ENCODE data around the gene SGTA. TPM values are rescaled to one million over a fixed set of nuclear protein-coding genes. Genes with fewer than 3 reads are reported as not detected.
"Not testable (repeated sequence)": the region's sequence is repeated elsewhere in the genome, so short reads cannot be mapped to it uniquely, and the experiment has no call there.

The SGTA gene
- polyA plus RNA-seq, 4 donors, result 50.9 to 71.0 (median 53.3) TPM

DNA sequence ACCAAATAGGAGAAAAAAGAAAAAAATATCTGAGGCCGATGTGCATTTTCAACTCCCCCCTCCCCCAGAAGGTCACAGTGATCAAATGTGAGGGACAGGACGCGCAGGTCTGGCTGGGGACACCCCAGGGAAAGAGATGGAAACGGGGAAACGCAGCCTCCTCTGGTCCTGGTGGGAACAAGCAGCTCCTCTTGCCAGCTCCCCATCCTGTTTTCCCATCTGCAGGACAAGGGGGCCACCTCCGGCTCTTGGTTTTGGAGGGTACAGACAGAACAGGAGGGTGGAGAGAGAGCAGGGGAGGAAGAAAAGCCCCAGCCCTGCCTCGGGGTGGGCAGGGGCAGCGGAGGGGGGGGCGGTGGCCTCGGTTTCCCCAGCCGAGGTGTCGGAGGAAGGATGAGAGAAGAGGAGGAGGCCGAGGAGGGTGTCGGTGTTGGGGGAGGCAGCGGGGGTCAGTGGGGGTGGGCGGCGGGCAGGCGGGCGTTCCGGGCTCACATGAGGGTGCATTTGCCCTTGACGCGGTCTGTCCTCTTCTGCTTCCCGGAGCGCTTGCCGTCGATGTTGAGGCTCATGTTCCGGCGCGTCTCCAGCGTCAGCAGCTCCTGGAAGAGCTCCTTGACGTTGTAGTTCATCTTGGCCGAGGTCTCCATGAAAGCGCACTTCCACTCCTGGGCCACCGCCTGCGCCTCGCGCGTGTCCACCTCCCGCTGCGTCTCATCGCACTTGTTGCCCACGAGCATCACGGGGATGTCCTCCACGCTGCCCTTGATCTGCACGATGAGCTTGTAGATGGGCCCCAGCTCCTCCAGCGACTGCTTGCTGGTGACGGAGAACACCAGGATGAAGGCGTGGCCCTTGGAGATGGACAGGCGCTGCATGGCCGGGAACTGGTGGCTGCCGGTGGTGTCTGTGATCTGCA lies 66.1 kb downstream of the SGTA start:
- DNase-seq (ENCODE audit: low read depth in 4 of 4, low spot score in 3 of 4), result no peak

- DNase-seq (ENCODE audit: low read depth in 4 of 4, low spot score in 3 of 4), result no peak
Measured at GRCh38 chr19:2716275-2716650, 66.8 kb downstream of the SGTA start.

DNA sequence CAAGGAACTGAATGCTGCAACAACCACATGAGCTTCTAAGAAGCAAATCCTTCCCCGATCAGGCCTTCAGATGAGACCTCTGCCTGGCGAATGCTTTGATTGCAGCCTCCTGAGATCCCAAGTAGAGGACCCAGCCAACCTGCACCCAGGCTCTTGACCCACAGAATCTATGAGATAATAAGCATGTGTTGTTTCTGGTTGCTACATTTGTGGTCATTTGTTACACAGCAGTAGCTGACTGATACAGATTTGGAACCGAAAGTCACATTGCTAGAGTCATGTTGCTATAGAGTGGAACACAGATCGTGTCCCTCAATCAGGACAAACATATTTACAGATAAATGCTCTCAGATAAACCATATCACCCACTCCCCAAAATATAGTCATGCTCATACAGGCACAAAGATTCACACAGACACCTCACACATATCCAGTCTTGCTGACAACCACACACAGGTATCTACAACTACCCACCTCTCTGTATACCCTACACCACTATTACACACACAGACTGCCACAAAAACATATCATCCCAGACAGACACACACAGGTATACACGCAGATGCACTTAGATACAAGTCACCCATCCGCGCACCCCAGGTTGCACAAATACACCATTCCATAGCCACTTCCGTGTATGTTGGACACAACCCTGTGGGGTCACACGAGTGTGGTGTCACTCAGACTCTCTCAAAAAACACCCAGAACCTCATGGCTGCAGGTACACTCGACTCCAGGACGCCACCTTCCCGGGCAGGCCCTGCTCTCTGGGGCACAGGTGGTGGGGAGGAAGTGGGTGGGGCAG lies 67.4 kb downstream of the SGTA start:
- DNase-seq (ENCODE audit: low read depth in 4 of 4, low spot score in 3 of 4), result no peak

DNA sequence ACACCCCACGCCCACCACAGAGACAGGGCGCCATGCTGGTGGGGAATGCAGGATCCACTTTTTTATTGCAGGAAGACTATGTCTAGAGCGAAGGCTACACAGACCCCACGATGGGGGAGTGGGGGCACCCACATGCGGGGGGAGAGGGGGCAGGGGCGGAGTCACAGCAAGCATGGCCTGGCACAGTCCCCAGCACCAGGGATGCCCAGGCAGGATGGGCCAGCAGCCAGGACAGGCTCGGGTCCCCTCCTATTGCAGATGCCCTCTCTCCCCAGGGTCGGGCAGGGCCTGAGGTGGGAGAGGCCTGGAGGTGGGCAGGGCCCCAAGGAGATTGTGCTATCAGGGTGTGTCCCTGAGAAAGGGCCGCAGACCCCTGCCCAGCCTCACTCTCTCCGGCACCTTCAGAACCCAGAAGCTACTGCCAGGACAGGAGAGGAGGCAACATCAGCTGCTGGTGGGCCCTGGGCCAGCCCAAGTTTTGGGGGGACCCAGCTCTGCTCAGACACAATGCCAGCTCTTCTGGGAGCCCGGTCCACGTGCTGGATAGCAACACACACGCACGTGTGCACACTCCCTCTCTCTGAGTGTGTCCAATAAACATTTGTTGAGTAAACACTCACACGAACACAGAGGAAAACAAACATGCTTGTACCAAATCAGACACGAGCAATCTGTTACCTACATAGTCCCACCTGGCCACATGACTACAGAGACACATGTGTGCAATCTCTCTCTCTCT lies 68.4 kb downstream of the SGTA start:
- no peak for DNase-seq (ENCODE audit: low read depth in 4 of 4, low spot score in 3 of 4)

DNA sequence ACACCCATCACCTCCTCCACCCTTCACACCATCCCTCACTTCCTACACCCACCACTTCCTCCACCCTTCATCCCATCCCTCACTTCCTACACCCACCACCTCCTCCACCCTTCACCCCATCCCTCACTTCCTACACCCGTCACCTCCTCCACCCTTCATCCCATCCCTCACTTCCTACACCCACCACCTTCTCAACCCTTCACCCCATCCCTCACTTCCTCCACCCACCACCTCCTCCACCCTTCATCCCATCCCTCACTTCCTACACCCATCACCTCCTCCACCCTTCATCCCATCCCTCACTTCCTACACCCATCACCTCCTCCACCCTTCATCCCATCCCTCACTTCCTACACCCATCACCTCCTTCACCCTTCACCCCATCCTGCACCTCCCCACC lies 69.0 kb downstream of the SGTA start:
- not testable (repeated sequence) for DNase-seq (ENCODE audit: low read depth in 4 of 4, low spot score in 3 of 4)

DNA sequence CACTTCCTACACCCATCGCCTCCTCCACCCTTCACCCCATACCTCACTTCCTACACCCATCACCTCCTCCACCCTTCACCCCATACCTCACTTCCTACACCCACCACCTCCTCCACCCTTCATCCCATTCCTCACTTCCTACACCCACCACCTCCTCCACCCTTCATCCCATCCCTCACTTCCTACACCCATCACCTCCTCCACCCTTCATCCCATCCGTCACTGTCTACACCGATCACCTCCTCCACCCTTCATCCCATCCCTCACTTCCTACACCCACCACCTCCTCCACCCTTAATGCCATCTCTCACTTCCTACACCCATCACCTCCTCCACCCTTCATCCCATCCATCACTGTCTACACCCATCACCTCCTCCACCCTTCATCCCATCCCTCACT lies 69.9 kb downstream of the SGTA start:
- DNase-seq (ENCODE audit: low read depth in 4 of 4, low spot score in 3 of 4), result not testable (repeated sequence)

DNA sequence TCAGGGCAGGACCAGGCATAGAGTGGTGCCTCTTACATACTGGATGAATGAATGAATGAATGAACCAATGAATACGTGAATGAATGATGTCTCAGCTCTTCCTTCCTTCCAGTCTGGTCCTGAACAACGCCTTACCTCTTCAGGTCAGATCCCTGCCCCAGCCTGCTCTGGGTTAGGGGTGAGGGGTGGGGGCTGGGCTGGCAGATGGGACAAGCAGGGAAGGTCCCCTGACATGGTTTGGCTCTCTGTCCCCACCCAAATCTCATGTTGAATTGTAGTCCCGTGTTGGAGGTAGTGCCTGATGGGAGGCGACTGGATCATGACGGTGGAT lies 71.2 kb downstream of the SGTA start:
- no peak for DNase-seq (ENCODE audit: low read depth in 4 of 4, low spot score in 3 of 4)

DNA sequence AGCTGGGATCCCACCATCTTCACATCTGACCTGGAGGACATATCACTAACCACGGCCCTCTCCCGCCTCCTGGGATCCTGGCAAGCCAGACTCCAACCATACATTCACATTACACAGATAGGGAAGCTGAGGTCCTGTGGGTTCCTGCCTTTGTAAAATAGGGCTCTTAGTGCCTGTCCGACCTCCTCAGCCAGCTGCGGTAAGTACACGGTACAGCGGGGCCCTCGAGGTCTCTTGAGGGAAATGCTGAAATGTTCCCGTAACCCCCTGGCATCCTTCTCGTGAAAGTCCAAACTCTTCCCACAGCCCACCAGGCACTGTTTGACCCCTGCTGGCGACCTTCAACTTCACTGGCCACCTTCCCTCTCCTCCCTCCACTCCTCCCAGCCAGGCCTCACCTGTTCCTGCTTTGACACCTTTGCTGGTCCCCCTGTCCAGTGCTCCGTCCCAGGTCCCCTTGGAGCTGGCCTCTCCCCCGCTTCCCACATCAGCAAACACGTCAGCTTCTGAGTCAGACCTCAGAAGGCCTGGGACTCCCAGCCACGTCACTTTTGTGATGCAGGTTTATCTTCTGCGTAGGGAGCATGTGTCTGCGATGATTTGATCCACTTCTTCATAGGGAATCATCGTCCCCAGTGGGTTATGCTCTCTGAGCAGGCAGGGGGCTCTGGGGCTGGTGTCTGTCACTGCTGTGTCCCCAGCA lies 71.8 kb downstream of the SGTA start:
- no peak for DNase-seq (ENCODE audit: low read depth in 4 of 4, low spot score in 3 of 4)

GRCh38 chr19:2706251-2706650 lies 76.8 kb downstream of the SGTA start:
- DNase-seq (ENCODE audit: low read depth in 4 of 4, low spot score in 3 of 4), result no peak

Other genes with a start within 250 kb of the SGTA start
- gene GNG7, start 80.6 kb downstream of the SGTA start, polyA plus RNA-seq (ENCODE audit: insufficient read length in 4 of 4), result 1 to 10 TPM; 5.6 to 6.8 (median 6.3) TPM
- 1 to 10 TPM; 2.6 to 3.6 (median 3.1) TPM for gene DIRAS1, start 61.9 kb downstream of the SGTA start, polyA plus RNA-seq (ENCODE audit: insufficient read length in 4 of 4)
- 10 to 100 TPM; 31.9 to 37.9 (median 34.8) TPM for gene SLC39A3, start 43.3 kb downstream of the SGTA start, polyA plus RNA-seq (ENCODE audit: insufficient read length in 4 of 4)
- gene THOP1, start 2.2 kb upstream of the SGTA start, polyA plus RNA-seq (ENCODE audit: insufficient read length in 4 of 4), result 10 to 100 TPM; 41.4 to 62.6 (median 42.7) TPM
- 10 to 100 TPM in 1 of 4 donors, 1 to 10 TPM in 3; 8.8 to 10.2 (median 9.3) TPM for gene ZNF554, start 36.6 kb upstream of the SGTA start, polyA plus RNA-seq (ENCODE audit: insufficient read length in 4 of 4)
- gene ZNF555, start 58.2 kb upstream of the SGTA start, polyA plus RNA-seq (ENCODE audit: insufficient read length in 4 of 4), result 10 to 100 TPM; 12.1 to 16.4 (median 13.9) TPM
- 1 to 10 TPM in 1 of 4 donors, under 1 TPM in 3; 0.82 to 1.4 (median 0.94) TPM for gene ZNF556, start 84.1 kb upstream of the SGTA start, polyA plus RNA-seq (ENCODE audit: insufficient read length in 4 of 4)
- 1 to 10 TPM; 6.3 to 10.0 (median 7.7) TPM for gene ZNF57, start 117.7 kb upstream of the SGTA start, polyA plus RNA-seq (ENCODE audit: insufficient read length in 4 of 4)
- 1 to 10 TPM; 6.8 to 8.7 (median 7.9) TPM for gene ZNF77, start 161.7 kb upstream of the SGTA start, polyA plus RNA-seq (ENCODE audit: insufficient read length in 4 of 4)
- gene TLE6, start 194.3 kb upstream of the SGTA start, polyA plus RNA-seq (ENCODE audit: insufficient read length in 4 of 4), result 10 to 100 TPM in 1 of 4 donors, 1 to 10 TPM in 3; 7.3 to 11.0 (median 8.0) TPM
- 10 to 100 TPM; 35.5 to 44.0 (median 39.0) TPM for gene TLE2, start 246.0 kb upstream of the SGTA start, polyA plus RNA-seq (ENCODE audit: insufficient read length in 4 of 4)

Measured in right renal pelvis (tissue), 4 donors.